SIG-M5 treated with dmso at 0.1 percent for 504 hours (cell line): ENCODE results near the gene SGPP2.
A peak's percentile ranks its signal among the peaks of the same experiment; 100 is the strongest.

ENCODE experiments used
- DNase-seq: peaks from one replicate; lab custom pipeline; 2025; ENCODE audit not compliant: unreplicated experiment; lab: John Stamatoyannopoulos, UW

The SGPP2 gene

GRCh38 chr2:222523783-222524544 lies 99.6 kb downstream of the SGPP2 start:
- DNase-seq = no peak

- no peak for DNase-seq
Measured at GRCh38 chr2:222525811-222526210, 101.5 kb downstream of the SGPP2 start.

GRCh38 chr2:222526480-222527277 lies 102.3 kb downstream of the SGPP2 start:
- DNase-seq = no peak

- no peak for DNase-seq
Measured at GRCh38 chr2:222532315-222532714, 108.0 kb downstream of the SGPP2 start.

GRCh38 chr2:222535477-222535876 lies 111.1 kb downstream of the SGPP2 start:
- no peak for DNase-seq

GRCh38 chr2:222538535-222538934 lies 114.2 kb downstream of the SGPP2 start:
- DNase-seq = no peak

- no peak for DNase-seq
Measured at GRCh38 chr2:222544661-222545060, 120.3 kb downstream of the SGPP2 start.

- no peak for DNase-seq
Measured at GRCh38 chr2:222545823-222546795, 121.8 kb downstream of the SGPP2 start.

GRCh38 chr2:222547083-222547482 lies 122.7 kb downstream of the SGPP2 start:
- no peak for DNase-seq

- no peak for DNase-seq
Measured at GRCh38 chr2:222548992-222549391, 124.6 kb downstream of the SGPP2 start.

GRCh38 chr2:222554517-222554916 lies 130.2 kb downstream of the SGPP2 start:
- DNase-seq = no peak

GRCh38 chr2:222561151-222561550 lies 136.8 kb downstream of the SGPP2 start:
- DNase-seq = no peak

- peak; percentile 59 for DNase-seq
Measured at GRCh38 chr2:222561817-222562645, 137.7 kb downstream of the SGPP2 start.

- no peak for DNase-seq
Measured at GRCh38 chr2:222563106-222563718, 138.9 kb downstream of the SGPP2 start.

GRCh38 chr2:222563936-222564335 lies 139.6 kb downstream of the SGPP2 start:
- no peak for DNase-seq

- DNase-seq = no peak
Measured at GRCh38 chr2:222566229-222566628, 141.9 kb downstream of the SGPP2 start.

GRCh38 chr2:222568865-222569264 lies 144.5 kb downstream of the SGPP2 start:
- no peak for DNase-seq

- no peak for DNase-seq
Measured at GRCh38 chr2:222569826-222570225, 145.5 kb downstream of the SGPP2 start.

GRCh38 chr2:222572264-222572721 lies 147.9 kb downstream of the SGPP2 start:
- peak; percentile 26 for DNase-seq

- DNase-seq = no peak
Measured at GRCh38 chr2:222572751-222573174, 148.4 kb downstream of the SGPP2 start.
